Ramos (cell line): ENCODE data around the gene ZFY.

Experiments
- in situ Hi-C: fragments of 300-500 bp; cut with MboI; formaldehyde crosslinking; loops from one replicate; pipeline ENCODE4 v1.14.3; 2022; ENCODE audit warnings: low sequenced_read_pairs; ENCODE audit not compliant: unreplicated experiment

The ZFY gene

DNA sequence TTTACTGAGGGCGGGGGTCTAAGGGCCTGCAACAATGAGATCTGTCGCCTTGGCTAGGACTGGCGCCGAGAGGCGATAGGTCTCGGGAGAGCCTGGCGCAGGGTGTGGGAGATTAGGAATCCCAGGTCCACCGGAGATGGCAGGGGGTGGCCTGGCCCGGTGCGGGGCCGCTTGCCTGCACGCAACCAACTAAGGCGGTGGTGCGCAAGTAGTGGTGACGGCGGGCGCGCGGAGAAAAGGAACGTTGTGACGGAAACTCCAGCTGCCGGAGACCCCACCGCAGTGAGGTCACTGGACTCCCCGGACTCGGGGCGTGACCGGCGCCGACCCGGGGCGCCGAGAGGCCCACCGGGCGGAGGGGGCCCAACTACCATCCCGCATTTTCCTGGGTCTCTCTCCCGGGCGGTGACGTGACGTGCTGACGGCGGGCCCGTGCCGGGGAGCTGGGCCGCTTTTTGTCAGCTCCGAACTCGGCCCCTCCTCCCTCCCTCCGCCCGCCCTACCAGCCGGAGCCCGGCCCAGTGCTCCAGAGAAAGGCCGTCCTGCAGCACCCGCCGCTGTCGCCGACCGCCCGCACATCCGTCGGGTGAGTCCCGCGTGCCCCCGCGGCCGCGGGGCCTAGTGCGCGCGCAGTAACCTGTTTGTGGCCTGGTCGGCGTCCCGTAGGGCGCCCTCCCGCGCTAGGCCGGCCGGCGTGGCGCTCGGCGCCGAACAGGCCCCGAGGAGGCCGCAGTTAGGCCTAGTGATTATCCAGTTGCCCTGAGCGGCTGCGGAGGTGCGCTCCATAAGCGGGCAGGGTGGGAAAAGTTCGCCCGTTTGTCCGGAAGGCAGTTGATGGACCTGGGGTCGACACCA is at the start of gene ZFY:
TSS of gene ZFY (plus strand) at position 521 of the 855 bp plus-strand sequence. CDS start 18,556 bp downstream, outside the sequence.
- in situ Hi-C loops = no loop called here

DNA sequence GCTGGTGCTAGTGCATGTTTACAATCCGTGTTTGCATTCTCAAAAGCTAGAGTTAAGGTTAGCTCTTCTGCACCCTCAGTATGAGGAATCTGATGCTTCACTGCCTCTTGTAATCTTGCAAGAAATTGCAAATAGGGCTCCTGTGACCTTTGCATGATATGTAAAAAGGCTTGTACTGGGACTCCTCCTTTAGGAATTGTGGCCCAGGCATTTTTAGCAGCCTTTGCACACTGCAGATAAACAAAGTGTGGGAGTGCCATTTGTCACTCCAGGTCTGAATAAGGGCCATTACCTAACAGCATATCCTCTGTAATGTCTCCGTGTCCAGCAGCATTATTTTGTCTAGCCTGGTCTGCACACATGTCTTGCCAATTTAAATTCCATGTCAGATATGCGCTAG is 49.3 kb upstream of the ZFY start:
- in situ Hi-C loops = no loop called here

DNA sequence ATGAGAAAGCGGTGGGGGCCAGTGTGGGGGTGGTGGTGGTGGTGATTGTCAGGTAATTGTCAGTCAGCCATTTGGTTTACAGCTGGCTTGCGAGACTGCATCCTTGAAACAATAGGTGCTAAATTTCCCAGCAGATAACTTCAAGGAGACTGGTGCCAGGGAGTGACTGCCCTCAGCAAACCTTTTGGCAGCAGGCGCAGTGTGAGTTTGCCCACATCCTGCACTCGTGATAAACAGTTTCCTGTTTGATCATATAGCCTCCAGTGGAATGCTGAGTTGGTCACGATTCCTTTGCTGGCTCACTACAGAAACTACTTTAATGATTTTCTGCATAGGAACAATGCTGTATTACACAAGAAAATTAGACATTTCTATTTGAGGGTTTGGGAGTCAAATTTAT is 47.8 kb upstream of the ZFY start:
- in situ Hi-C loops = no loop called here

DNA sequence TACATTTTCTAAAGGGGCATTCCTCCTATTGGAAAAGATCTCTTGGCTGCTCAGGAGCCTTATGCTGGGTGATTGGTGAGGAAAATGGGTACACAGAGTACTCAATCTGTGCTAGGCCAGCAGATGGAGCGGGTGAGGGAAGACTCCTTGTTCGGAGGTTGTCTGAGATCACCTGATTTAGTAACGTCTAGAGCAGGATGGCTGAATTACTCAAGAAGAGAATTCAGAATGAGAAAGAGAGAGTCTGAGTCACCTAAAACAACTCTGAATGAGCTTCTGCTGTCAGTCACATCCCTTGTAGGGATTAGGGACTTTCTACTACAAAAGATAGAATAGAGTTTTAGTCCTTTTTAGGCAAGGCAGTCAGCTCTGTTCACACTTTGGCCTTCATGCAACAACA is 47.2 kb upstream of the ZFY start:
- in situ Hi-C loops = no loop called here

DNA sequence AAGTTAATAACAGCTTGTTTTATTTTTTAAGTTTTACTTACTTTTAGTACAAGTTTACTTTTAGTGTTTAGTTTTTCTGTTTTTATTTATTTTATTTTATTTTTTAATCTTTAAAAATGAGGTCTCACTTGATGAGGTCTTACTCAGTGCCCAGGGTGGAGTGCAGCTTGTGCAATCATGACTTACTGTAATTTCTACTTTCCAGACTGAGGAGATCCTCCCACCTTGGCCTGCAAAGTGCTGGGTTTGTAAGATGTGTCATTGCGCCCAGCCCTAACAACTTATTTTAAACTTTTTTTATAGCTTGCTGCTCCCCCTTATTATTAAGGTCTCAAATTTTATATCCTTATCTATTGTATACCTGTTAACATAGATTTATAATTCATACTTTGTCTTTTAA is 41.7 kb upstream of the ZFY start:
- in situ Hi-C loops = no loop called here

DNA sequence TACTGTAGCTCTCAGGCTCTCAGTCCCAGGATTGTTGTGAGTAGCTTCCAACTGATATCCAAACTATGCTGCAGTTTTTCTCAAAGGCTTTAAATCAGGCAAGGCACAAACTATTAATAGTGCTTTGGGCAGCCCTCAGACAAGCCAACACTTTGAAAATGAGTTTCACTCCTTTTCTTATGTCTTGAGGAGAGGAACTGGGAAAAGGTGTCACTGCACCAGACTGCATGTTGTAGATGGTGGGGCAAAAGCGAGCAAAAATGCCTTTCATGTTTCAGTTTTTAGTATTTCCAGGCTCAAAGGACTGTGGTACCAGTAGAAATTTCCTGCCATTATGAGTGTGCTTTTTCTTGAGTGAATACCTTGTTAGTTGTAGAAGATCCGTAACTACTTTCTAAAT is 39.1 kb upstream of the ZFY start:
- in situ Hi-C loops = no loop called here

DNA sequence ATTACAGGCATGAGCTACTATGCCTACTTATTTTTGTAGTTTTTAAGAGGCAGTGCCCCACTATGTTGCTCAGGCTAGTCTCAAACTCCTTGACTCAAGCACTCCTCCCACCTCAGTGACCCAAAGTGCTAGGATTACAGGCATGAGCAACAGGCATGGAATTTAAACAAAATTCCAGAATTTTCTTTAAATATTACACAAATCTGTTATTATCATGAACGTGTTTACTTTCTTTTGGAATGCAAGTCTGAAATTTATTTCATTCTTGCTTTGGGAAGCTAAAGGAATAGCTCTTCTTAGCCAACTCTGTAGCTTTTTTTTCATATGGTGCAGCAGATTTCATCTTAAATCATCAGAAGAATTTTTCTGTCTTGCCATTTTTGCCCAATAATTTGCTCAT is 27.8 kb upstream of the ZFY start:
- in situ Hi-C loops = no loop called here

DNA sequence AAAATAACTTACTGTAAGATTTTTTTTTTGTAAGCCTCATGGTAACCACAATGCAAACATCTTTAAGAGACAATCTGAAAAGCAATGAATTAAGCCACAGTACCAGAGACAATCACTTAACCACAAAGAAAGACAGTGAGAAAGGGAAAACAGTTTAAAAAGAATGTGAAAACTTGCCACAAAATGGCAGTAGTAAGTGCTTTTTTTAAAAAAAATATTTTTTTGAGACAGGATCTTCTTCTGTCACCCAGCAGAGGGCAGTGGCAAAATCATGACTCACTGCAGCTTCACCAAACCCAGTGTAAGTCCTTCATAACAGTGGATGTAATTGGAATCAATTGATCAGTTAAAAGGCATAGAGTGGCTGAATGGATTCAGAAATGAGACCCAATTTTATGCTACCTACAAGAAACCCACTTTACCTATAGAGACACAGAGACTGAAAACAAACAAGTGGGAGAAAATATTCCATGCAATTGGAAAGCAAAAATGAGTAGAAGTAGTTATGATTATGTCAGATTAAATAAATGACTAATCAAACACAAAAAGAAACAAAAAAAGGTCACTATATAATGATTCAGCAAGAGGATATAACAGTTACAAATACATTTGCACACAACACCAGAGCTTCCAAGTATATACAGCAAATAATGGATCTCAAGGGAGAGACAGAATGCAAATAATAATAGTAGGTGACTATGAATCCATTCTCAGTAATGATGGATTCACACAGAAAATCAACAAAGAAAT is 21.9 kb upstream of the ZFY start:
- in situ Hi-C loops = no loop called here

DNA sequence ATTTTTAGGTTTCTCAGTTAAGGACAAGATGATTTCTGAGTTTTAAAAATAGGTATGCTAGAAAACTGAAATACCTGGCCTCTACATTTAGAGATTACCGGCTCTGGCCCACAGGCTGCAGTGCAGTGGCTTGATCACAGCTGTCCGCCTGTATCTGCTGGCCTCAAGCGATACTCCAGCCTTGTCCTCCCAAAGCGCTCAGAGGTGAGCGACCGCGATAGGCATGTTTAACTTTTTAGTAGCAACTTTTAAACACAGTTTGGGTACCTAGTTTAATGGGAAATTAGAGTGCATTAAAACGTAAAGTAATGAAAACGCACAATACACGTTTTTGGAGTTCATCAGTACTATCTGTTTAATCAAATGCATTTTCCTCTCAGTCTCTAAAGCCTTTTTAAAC is 1.1 kb upstream of the ZFY start:
- in situ Hi-C loops = no loop called here

DNA sequence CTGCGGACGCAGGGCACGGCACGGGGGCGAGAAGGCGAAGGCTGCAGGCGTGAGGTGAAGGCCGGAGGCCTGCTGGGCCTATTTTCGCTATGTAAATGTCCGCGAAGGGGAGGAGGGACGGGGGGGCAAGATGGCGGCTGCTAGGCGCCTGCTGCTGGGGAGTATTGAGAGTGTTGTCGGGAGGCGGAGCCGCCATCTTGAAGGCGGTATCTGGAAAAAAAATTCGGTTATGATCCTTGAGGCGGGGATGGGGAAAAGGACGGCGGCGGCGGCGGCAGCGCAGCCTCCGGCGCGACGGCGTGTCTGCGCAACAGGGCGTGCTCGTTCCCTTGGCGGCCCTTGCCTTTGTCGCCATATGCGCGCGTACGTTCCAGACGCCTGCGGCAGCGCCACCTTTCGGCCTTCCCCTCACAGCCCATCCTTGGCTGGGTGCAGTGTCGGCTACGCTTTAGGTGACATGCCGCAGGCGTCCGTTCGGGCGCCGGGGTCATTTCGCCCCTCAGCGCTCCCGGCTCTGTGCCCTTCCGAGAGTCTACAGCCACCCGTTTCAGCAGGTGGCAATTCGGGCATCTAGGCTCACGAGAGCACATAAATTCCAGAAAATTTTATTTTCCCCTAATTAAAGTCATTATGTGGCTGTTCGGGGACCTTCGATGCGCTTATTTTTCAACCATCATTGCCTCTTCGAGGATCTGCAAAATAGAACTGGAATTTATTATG is 695 bp downstream of the ZFY start:
- in situ Hi-C loops = no loop called here

DNA sequence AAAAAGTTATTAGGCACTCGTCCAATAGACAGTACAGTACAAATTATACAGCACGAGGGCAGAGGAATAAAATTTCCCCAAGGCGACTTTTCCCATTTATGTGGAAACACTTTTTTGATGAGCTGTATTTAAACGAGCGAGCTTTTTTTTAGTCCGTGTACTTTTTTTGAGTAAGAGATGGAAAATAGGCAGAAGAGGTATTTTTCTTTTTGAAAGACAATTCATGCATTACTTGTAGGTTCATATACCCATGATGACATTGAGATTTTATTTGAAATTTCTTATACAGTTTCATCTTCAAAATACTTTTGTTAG is 1.2 kb downstream of the ZFY start:
- in situ Hi-C loops = no loop called here

DNA sequence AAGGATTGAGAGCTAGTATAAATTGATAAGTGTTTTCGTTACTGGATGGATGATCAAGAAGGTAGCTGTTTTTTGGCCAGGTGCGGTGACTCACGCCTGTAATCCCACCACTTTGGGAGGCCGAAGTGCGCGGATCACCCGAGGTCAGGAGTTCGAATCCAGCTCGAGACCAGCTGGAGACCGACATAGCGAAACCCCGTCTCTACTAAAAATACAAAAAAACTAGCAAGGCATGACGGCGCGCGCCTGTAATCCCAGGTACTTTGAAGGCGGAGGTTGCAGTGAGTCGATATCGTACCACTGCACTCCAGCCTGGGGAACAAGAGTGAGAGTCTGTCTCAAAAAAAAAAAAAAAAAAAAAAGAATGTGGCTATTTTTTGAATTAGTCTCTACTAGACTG is 2.0 kb downstream of the ZFY start:
- in situ Hi-C loops = no loop called here

DNA sequence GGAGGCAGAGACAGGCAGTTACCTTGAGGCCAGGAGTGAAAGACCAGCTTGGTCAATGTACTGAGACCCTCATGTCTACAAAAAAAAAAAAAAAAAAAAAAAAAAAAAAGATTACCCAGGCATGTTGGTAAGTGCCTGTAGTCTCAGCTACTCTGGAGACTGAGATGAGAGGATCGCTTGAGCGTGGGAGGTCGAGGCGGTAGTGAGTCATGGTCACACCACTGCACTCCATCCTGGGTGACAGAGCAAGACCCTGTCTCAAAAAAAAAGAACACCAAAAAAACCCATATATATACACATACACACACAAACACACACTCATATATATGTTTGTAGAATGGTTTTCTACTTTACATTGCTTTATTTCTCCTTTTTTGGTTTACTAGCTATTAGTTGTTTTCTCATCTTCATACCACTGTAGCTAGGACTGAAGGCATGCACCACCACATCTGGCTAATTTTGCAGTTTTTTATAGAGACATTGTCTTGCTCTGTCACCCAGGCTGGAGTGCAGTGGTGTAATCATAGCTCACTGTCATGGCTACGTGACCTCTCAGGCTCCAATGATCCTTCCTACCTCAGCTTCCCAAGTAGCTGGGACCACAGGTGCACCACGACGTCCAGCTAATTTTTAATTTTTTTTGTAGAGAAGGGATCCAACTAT is 14.5 kb downstream of the ZFY start:
- in situ Hi-C loops = no loop called here

DNA sequence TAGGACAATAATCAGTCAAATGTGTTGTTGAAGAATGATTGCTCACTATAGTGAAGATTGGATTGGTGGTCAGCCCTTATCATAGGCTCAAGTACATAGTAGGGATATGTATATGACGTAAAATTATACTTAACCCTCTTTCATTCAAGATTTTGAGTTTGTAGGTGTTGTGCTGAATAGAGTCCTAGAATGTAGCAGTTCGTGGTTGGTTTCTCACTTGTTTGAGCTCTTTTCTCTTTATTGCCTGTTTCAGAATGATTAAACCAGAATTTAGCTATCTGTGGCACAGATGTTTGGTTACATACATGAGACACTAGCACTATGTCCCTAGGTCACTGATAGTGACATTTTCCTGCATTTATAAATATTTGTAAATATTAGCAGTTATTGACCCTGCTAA is 15.5 kb downstream of the ZFY start:
- in situ Hi-C loops = no loop called here

DNA sequence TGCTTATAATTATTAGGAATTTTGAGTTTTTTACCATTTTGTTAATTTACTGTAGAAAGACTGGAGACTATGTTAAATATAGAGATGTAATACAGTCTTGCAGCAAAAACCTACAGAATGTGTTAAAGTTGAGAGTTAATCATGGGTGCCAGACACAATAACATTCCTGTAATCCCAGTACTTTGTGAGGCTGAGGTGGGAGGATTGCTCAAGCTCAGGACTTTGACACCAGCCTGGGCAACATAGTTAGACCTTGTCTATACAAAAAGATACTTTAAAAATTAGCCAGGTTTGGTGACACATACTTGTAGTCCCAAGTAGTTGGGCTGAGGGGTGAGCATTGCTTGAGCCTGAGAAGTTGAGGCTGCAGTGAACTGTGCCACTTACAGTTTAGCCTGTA is 17.7 kb downstream of the ZFY start:
- in situ Hi-C loops = no loop called here

DNA sequence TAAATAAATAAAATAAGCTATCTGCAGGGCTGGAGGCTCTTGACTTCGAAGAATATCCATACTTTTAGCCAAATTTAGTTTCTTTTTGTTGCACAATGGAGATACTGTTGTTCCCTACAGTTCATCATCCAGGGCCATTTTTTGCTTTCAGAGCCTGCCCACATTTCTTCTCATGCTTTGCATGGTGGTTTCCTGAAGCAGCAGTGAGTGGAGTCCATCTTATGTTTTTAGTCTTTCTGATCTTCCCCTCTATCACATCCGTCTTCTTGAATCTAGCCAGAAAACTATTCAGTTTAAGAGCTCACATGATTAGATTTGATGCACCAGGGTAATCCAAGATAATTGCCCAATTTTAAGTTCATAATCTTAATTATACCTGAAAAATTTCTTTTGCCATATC is 19.6 kb downstream of the ZFY start:
- in situ Hi-C loops = no loop called here

DNA sequence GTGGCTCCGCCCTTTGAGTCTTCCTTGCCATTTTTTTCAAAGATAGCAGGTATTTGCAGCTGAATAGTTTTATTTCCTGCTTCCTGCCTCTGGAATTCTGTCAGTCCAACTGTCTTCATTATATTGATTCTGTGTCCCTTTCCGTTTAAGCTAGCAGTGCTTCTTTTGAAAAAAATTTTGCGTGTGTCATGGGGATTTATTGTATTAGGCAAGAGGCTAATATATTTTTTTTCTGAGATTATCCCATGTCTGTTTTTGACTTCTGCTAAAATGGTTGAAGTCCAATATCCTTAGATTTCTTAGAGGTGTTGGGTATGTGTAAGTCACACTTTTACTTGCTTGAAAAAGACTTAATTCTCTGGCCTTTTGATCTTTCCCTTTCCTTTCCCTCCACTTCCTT is 20.4 kb downstream of the ZFY start:
- in situ Hi-C loops = no loop called here

DNA sequence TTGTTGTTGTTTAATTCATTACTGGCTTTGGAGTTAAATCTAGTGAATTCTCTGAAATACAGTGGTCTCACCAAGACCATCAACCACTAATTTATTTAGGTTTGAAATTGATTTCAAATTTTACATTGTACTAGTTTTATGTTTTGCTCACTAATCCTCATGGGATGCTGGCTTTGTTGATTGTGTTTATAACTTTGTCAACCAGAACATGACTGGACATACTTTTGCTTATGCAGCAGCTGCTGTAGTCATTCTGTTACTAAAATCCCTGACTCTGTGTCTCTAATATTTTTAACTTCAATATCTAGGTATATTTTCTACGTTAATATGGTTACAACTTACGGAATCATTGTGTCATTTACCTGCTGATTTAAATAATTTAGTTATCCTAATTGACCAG is 26.9 kb downstream of the ZFY start:
- in situ Hi-C loops = no loop called here

DNA sequence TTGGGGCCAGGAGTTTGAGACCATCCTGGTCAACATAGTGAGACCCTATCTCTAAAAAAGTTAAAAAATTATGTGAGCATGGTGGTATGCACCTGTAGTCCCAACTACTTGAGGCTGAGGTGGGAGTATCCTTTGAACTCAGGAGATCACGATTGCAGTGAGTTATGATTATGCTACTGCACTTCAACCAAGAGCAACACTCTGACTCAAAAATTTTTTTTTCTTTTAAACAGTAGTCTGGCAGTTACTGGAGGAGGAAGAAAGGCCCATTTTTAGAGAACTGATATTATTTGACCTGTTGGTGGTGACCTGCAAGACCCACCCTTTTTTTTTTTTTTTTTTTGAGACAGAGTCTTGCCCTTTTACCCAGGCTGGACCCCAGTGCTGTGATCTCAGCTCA is 29.6 kb downstream of the ZFY start:
- in situ Hi-C loops = no loop called here

DNA sequence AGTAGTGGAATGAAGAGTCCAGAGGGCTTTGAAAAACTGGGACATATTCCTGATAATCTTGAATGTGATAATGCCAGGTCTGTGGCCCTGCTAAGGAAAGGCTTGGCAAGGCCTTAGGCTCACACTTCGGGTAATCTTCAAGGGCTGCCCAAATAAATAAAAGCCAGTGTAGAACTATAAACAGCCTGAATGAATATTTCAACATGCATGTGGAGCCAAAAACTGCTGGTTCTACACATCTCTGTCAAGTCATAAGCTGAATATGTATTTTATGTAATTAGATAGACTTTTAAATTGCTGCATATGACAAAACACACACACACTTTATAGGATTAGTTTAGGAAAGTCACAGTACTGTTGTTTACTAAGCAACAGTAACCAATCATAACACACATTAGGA is 30.4 kb downstream of the ZFY start:
- in situ Hi-C loops = no loop called here

DNA sequence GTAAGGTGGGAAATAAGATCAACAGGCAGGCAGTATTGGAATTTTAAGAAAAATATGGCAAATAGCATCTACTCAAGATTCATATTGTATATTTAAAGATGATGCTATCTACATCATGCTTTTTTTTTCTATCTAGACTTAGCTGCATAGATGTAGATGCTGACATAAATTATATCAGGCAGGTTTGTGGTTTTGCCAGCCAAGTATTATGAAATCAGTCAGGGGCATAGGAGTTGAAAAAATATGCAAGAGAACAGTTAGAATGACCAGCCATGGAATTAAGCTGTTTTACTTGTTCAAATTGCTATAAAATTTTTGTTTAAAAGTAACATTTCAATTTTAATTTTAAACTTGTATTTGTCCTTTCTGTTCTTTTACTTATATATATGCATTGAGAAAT is 34.4 kb downstream of the ZFY start:
- in situ Hi-C loops = no loop called here
